Measurements from ENCODE around the gene EIF4G1.
A peak's percentile ranks its signal among the peaks of the same experiment; 100 is the strongest.

EIF4G1 gene

DNA sequence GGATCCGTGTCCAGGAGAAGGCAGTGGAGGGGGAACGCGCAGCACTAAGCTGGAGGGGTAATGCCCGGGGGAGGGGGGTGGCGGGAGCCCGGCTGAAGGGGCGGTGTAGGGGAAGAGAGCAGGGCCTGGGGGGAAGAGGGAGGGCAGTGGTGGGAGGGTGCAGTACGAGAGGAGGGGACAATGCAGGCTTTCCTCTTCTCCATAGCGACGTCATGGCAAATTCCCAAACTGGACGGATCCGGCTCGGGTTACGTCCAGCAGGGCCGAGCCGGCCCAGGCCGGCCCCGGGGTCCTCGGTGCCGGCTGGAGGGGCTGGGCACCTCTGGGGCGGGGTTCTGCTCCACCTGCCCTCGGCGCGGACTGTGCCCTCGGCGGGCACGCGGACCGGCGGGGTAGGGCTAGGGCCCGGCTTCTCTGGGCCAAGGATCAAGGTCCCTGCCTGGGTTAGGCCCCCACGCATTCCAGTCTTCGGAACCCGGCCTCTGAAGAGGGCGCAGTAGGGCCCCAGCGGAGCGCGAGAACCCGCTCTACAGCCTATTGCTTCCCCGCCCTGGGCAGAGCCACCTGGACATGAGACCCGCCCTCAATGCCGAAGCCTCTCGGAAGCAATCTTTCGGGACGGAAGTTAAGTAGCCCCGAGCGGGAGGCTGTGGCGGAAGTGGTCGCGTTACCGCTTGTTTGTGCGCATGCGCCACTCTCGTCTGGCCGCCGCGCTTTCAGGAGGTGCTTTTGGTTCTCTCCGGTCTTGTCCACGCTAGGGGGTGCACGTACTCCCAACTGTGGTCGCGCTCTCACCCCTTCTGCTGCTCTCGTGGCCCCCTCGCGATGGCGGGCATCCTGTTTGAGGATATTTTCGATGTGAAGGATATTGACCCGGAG, 48.5 kb downstream of the EIF4G1 start:
- DNase-seq (ENCODE audit: low spot score), result peak; percentile 98
- peak; percentile 38 for TF ChIP-seq CTCF (IDR thresholded peaks at IDR 0.05; ENCODE audit: extremely low read depth, missing control alignments)

- no peak for DNase-seq (ENCODE audit: low spot score)
- TF ChIP-seq CTCF (IDR thresholded peaks at IDR 0.05; ENCODE audit: extremely low read depth, missing control alignments), result no peak
These were observed 52.3 kb downstream of the EIF4G1 start for GRCh38 chr3:184366619-184367289.

GRCh38 chr3:184368116-184368515, 53.7 kb downstream of the EIF4G1 start:
- TF ChIP-seq CTCF (IDR thresholded peaks at IDR 0.05; ENCODE audit: extremely low read depth, missing control alignments), result no peak
- DNase-seq (ENCODE audit: low spot score), result no peak

- TF ChIP-seq CTCF (IDR thresholded peaks at IDR 0.05; ENCODE audit: extremely low read depth, missing control alignments), result no peak
- no peak for DNase-seq (ENCODE audit: low spot score)
These were observed 54.3 kb downstream of the EIF4G1 start for GRCh38 chr3:184368586-184369183.

DNA sequence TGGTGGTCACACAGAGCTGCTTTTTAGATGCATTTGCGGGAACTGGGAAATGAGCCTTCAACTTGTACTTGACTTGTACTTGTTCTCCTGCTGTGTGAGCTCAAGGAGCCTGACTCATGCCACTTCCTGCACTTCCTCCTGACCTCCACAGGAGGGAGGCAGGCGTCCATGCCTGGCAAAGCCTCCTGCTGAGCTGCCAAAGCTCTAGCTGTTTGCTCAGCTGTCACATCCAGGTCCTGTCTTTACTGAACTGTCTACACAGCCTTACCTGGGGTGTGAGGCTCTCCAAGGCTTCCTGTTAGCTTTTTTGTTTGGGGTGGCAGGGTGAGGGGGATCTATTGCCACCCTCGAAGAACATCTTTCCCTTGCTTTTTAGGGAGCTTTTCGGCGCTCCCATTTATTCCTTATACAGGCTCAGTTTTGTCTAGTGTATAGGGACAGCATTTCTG, 57.2 kb downstream of the EIF4G1 start:
- peak; percentile 70 for TF ChIP-seq CTCF (IDR thresholded peaks at IDR 0.05; ENCODE audit: extremely low read depth, missing control alignments)
- DNase-seq (ENCODE audit: low spot score), result peak; percentile 80

DNA sequence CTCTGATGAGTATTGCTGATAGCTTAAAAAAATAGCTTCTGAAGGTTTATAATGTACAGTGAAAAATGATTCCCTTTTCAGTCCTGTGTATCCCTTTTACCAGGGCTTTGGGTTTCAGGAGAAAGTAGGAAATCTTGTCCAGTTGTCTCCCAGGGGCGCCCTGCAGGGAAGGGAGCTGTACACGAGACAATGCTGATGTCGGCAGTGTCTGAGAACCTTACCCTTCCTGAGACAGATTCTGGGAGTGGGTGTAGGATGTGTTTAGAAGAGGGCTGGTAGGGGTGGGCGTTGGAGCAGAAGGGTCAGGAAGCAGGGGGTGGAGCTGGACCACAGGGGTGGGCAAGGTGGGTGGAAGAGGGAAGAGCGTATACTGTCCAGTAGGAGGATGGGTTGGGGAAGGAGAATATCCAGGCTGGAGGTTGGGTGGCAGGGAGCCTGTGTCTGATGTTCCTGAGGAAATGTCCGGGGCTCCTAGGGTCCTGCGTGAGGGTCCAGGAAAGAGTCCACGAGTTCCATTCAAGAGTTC, 58.0 kb downstream of the EIF4G1 start:
- no peak for TF ChIP-seq CTCF (IDR thresholded peaks at IDR 0.05; ENCODE audit: extremely low read depth, missing control alignments)
- DNase-seq (ENCODE audit: low spot score), result no peak

All from GM20000 (cell line).